Loucy (cell line): ENCODE results near the gene ABCC9.

ENCODE experiments used
- CTCF ChIP-seq: fragments of 200-600 bp; sonication (generic); conservative IDR thresholded peaks from 2 replicates; pipeline ENCODE4 v1.5.1; 2014; ENCODE audit warnings: mild to moderate bottlenecking, antibody characterized with exemption, low read length
- EZH2phosphoT487 ChIP-seq: fragments of 200-600 bp; IDR thresholded peaks from 2 replicates; pipeline ENCODE4 v1.6.1; 2018; ENCODE audit warnings: antibody characterized with exemption, mild to moderate bottlenecking, moderate library complexity, borderline replicate concordance

GRCh38 chr12:21884936-21885335 lies 56.3 kb downstream of the ABCC9 start:
- TF ChIP-seq CTCF, result no peak
- TF ChIP-seq EZH2phosphoT487, result no peak
